Peyer's patch (tissue), 4 donors: ENCODE data around the gene SERPINA3.

ENCODE experiments used
- CTCF ChIP-seq, 6 experiments: fragments of 450-650 bp in 4 of 6; fragments of 200-600 bp in 2 of 6; sonication (generic) in 1 of 6; IDR thresholded peaks; one replicate each; pipeline ENCODE4 v1.5.1; 2017 to 2019; ENCODE audit warnings: antibody characterized with exemption in 6 of 6, mild to moderate bottlenecking in 3 of 6, moderate library complexity in 1 of 6
- POLR2A ChIP-seq, 2 donors: fragments of 450-650 bp; IDR thresholded peaks; one replicate each; pipeline ENCODE4 v1.5.1; 2017; ENCODE audit warnings: antibody characterized with exemption in 2 of 2, mild to moderate bottlenecking in 2 of 2, moderate library complexity in 2 of 2

GRCh38 chr14:94654071-94654861 lies 42.1 kb downstream of the SERPINA3 start:
- TF ChIP-seq CTCF (IDR thresholded peaks at IDR 0.05) (no peak), POLR2A (IDR thresholded peaks at IDR 0.05) (no peak)
